NB4 (cell line): ENCODE data around the gene ERAP2.

Source experiments
- DNase-seq: peaks from one replicate; pipeline ENCODE4 v3.0.0; 2010; ENCODE audit warnings: low read depth
- H3K4me3 ChIP-seq: one replicate; pipeline ENCODE4 v1.5.1; 2011; ENCODE audit warnings: mild to moderate bottlenecking, low read depth, low read length, moderate library complexity
- MYC ChIP-seq: IDR thresholded peaks from 2 replicates; pipeline ENCODE4 v1.6.1; 2011; ENCODE audit warnings: low read depth, low read length
- POLR2A ChIP-seq: IDR thresholded peaks from 2 replicates; pipeline ENCODE4 v1.6.1; 2011; ENCODE audit warnings: mild to moderate bottlenecking; ENCODE audit not compliant: insufficient read length; ENCODE audit errors: extremely low read depth
- TF ChIP-seq, protein P1 (sequence below): IDR thresholded peaks from 2 replicates; pipeline ENCODE4 v1.6.1; 2011; ENCODE audit warnings: low read depth, low read length
- TF ChIP-seq, protein P2 (sequence below): IDR thresholded peaks from one replicate; pipeline ENCODE4 v1.5.1; 2012; ENCODE audit warnings: low read depth, low read length

Gene ERAP2

DNA sequence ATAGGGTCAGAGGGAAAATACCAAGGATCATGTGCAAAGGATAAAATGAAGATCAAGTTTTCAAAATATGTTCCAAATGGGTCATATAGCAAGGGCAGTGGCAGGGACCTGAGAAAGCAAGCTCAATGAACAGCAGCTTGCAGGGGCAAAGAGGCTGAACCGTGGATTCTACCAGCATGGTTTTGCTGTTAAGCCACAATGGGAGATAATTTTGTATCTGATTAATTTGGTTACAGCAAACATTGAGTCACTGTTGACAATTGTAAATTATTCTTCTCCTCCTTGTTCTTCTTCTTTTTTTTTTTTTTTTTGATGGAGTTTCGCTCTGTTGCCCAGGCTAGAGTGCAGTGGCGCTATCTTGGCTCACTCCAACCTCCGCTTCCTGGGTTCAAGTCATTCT, 18.4 kb upstream of the ERAP2 start:
- no peak overlapping the region for H3K4me3 ChIP-seq
- TF ChIP-seq POLR2A (no peak), MYC (no peak)
- TF ChIP-seq, protein P1, sequence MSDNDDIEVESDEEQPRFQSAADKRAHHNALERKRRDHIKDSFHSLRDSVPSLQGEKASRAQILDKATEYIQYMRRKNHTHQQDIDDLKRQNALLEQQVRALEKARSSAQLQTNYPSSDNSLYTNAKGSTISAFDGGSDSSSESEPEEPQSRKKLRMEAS, result no peak
- TF ChIP-seq, protein P2, sequence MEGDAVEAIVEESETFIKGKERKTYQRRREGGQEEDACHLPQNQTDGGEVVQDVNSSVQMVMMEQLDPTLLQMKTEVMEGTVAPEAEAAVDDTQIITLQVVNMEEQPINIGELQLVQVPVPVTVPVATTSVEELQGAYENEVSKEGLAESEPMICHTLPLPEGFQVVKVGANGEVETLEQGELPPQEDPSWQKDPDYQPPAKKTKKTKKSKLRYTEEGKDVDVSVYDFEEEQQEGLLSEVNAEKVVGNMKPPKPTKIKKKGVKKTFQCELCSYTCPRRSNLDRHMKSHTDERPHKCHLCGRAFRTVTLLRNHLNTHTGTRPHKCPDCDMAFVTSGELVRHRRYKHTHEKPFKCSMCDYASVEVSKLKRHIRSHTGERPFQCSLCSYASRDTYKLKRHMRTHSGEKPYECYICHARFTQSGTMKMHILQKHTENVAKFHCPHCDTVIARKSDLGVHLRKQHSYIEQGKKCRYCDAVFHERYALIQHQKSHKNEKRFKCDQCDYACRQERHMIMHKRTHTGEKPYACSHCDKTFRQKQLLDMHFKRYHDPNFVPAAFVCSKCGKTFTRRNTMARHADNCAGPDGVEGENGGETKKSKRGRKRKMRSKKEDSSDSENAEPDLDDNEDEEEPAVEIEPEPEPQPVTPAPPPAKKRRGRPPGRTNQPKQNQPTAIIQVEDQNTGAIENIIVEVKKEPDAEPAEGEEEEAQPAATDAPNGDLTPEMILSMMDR, result no peak
- no peak for DNase-seq

DNA sequence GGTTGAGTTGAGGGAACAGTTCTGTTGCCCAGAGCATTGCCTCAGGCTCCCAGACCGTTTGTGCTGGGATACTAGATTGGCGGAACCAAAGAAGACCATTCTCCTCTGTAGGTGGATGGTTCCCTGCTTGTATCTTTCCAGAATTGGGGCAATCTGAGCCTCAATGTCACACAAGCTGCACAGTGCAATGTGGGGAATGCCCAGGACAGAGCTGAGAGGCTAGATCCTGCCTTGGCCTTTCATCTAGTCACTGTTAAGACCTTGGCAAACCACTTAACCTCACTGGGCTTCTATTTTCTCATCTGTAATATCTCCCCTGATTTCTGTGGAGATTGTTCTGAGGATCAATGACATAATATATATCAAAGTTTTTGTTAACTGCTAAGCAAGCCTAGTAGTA, 16.9 kb upstream of the ERAP2 start:
- no peak for TF ChIP-seq POLR2A
- H3K4me3 ChIP-seq, result no peak overlapping the region
- DNase-seq, result no peak

DNA sequence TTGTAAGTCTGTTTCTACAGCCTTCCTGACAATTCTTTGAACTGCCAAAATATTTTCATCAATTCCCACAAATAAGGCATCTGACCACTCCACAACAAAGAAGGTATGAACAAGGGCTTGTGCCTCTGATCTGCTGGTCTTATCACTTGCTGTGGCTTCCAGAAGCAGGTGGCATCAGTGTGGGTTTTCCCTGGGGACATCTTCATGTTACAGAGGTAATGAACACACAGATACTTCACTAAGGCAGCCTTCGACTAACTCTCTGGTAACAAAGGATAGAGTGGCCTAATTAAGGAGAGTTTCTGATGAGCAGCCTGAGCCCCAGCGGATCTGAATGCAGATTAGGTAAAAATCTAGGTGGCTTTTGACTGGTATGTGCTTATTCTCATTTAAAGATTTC, 15.2 kb upstream of the ERAP2 start:
- no peak overlapping the region for H3K4me3 ChIP-seq
- no peak for DNase-seq
- TF ChIP-seq MYC, result no peak
- TF ChIP-seq POLR2A, result no peak
- TF ChIP-seq, protein P2, result no peak
- TF ChIP-seq, protein P1, result no peak

DNA sequence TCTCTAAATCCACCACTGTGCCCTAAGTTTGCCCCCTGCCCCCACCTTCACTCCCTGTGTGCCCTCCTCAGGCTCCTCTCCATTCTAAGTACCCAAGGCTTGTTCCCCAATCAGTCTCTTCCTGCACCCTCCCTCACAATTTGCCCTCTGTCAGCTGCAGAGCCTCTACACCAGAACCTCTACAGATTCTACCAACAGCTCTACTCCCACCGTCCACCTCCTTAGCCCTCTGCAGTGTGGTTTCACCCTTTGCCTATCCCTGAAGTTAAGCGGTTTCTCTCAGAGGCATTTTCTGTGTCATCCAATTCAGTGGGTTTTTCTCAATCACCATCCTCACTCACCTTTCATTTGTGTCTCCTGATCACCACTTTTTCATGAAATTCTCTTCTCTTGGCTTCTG, 13.2 kb upstream of the ERAP2 start:
- TF ChIP-seq, protein P2, result no peak
- TF ChIP-seq POLR2A (no peak), MYC (no peak)
- TF ChIP-seq, protein P1, result no peak
- H3K4me3 ChIP-seq, result no peak overlapping the region
- DNase-seq, result no peak

DNA sequence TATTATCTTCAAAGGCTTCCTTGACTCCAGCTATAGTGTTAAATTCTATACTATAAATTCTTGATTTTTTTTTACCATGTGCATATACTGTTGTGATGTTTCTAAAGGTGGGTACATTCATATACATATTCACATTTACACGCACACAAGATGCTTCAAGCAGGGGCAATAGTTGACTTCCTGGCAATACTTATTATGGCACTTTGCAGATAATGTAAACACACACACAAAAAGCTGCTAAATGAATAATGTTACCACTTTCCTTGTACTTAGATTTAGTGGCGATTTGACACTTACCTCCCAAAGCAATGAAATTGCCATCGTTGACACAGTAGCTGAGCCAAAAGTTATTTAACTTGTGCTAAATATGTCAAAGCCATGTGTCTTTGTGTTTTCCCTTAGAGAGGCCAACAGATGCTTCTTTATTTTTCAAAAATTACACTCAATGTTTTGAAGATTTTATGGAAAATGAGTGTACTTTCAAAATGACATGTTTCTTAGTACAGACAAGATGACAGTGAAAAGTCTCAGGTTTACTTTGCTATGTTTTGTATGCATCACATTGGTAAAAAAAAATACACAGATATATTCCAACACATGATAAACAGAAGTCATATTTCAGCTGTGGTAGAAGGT, 12.2 kb upstream of the ERAP2 start:
- TF ChIP-seq, protein P1, result no peak
- TF ChIP-seq POLR2A (no peak), MYC (no peak)
- TF ChIP-seq, protein P2, result no peak
- DNase-seq, result no peak
- no peak overlapping the region for H3K4me3 ChIP-seq

DNA sequence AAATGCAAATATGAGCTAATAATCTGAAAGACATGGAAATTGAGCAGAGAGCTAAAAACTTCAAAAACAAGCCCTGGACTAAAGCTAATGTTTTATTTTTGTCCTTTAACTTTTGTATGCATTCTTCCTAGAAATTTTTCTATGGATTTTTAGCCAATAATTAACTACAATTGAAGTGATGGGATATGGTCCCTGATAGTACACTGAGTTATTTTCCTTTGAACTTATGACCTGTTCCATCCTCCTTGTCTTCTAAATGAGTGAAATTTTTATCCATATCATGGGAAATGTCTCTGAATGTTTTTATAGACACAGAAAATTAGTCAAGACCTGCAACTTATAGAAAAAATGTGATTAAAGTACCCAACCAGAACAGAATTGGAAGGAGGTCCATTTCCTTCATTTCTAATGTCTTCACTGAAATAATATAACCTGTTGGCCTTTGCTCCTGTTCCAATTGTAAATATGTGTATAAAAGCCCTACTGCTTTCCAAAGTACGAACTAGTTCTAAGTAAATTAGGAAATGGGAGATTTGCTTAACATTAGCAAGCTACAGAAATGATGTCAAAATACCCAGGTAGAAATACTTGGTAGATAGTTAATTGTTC, 11.3 kb upstream of the ERAP2 start:
- no peak for DNase-seq
- TF ChIP-seq, protein P1, result no peak
- no peak for TF ChIP-seq POLR2A
- TF ChIP-seq, protein P2, result no peak
- TF ChIP-seq MYC, result no peak

More for the DNA sequence above, 11.3 kb upstream of the ERAP2 start:
- H3K4me3 ChIP-seq, result no peak overlapping the region
